ENCODE data around the gene UBAC2.

GRCh38 chr13:99185606-99186005, 15.0 kb upstream of the UBAC2 start:
- TF ChIP-seq ZFP3 (CRISPR knock-in tag; IDR thresholded peaks at IDR 0.05): no peak
- TF ChIP-seq PPARA (CRISPR knock-in tag; IDR thresholded peaks at IDR 0.05; ENCODE audit: borderline replicate concordance): no peak
- TF ChIP-seq ARNTL (CRISPR knock-in tag; IDR thresholded peaks at IDR 0.05; ENCODE audit: borderline replicate concordance, low read depth): no peak
